NCI-H1105 treated with DMSO at 0.1 percent for 48 hours (cell line): Measurements from ENCODE around the gene IGSF21.

Experiments used
- DNase-seq: peaks from one replicate; lab custom pipeline; 2025; lab: John Stamatoyannopoulos, UW

IGSF21 gene

DNA sequence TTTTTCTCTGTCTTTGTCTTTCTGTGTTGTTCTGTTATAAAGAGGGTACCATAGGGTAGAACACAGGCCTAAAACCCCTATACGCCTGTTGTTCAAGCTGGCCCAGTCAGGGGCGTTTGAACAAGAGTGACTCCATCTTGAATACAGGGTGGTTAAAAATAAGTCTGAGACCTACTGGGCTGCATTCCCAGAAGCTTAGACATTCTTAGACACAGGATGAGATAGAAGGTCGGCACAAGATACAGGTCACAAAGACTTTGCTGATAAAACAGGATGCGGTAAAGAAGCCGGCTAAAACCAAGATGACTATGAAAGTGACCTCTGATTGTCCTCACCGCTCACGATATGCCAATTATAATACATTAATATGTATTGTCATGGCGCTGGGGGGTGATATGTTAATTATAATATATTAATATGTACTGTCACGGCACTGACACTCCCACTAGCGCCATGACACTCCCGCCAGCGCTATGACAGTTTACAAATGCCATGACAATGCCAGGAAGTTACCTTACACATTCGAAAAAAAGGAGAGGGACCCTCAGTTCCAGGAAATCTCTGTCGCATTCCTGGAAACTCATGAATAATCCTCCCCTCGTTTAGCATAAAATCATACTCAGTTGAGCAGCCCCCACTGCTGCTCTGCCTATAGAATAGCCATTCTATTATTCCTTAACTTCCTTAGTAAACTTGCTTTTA is 314.6 kb downstream of the IGSF21 start:
- no peak for DNase-seq

DNA sequence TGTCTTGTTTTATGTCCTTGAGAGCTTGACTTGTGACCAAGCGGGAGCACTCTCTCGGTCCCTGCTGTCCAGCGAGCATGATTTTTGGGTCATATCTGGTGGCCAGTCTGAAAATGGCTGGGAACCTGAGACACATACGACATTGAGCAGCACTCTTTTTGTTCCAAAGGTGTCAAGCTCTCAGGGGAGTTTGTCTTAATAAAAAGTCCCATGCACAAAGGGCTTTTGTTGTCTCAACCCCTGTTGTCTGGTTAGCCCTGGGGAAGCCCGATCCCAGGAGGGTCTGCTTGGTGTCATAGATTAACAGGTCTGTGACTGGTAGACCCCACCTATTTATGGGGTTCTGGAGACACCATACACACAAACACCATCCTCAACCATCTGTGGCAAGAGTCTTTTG is 315.4 kb downstream of the IGSF21 start:
- DNase-seq: no peak

DNA sequence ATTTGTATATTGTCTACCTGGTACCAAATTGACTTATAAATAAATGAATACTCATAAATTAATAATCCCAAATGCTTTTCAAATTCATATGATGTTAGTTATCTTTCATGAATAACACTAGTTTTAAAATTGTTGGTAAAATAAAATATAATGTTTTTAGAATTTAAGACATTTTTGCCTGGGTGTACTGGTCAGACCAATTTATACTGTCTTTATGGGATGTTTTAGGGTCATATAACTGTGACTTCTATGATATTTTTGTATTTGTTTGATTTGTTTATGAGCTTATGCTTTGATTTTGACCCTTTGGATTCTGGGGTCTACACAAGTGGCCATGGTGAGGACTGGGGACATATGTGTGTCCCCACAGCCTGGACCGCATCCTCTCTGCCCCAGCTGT is 319.0 kb downstream of the IGSF21 start:
- no peak for DNase-seq
